B cell (primary cell): Measurements from ENCODE around the gene ATP6V1C2. TPM values are rescaled to one million over a fixed set of nuclear protein-coding genes. Genes with fewer than 3 reads are reported as not detected.

Experiments used
- ATAC-seq: fragments of 200-7000 bp; cut with Tn5 transposase; one replicate; pipeline ENCODE4 v1.10.0; 2021; ENCODE audit warnings: low read depth, mild to moderate bottlenecking, moderate number of reproducible peaks, moderate library complexity
- CTCF ChIA-PET: fragments of 350-600 bp; sonication (Branson Sonifier 250); formaldehyde crosslinking; loops from one replicate; lab custom pipeline; 2021; ENCODE audit warnings: antibody characterized with exemption, inconsistent platforms; lab: Charles Lee
- POLR2A ChIA-PET: fragments of 350-600 bp; sonication (Branson Sonifier 250); formaldehyde crosslinking; loops from one replicate; lab custom pipeline; 2021; ENCODE audit warnings: antibody characterized with exemption; lab: Charles Lee
- DNase-seq: peaks from one replicate; pipeline ENCODE4 v3.0.0; 2013
- H2AFZ ChIP-seq: 2 replicates; pipeline ENCODE4 v1.6.1; 2012; ENCODE audit warnings: mild to moderate bottlenecking, low read depth, low read length; ENCODE audit not compliant: insufficient read depth, poor library complexity, severe bottlenecking
- H3K27ac ChIP-seq, 2 donors: 1 replicate in 1 of 2; 2 replicates in 1 of 2; pipeline ENCODE4 v1.5.1; 2012 to 2013; ENCODE audit warnings: low read length in 2 of 2, mild to moderate bottlenecking in 2 of 2, moderate library complexity in 1 of 2
- H3K27me3 ChIP-seq, 4 experiments: fragments of 200-600 bp in 1 of 4; sonication (generic) in 1 of 4; replicated peaks in 1 of 4; 1 replicate in 2 of 4; 2 replicates in 2 of 4; pipeline versions ENCODE4 v1.6.1 to v1.7.0; 2013 to 2016; ENCODE audit warnings: low read length in 3 of 4, mild to moderate bottlenecking in 2 of 4, mixed read lengths in 1 of 4, moderate library complexity in 1 of 4; ENCODE audit not compliant: insufficient read depth in 4 of 4, control insufficient read depth in 3 of 4; ENCODE audit errors: control extremely low read depth in 1 of 4
- H3K36me3 ChIP-seq, 2 experiments: replicated peaks in 1 of 2; 1 replicate in 1 of 2; 2 replicates in 1 of 2; pipeline versions ENCODE4 v1.6.1 to v1.7.1; 2013; ENCODE audit warnings: low read length in 1 of 2; ENCODE audit not compliant: insufficient read depth in 2 of 2, control insufficient read depth in 1 of 2; ENCODE audit errors: control extremely low read depth in 1 of 2, extremely low read depth in 1 of 2
- H3K4me1 ChIP-seq, 2 donors: fragments of 200-600 bp in 1 of 2; sonication (generic) in 1 of 2; 1 replicate in 1 of 2; 2 replicates in 1 of 2; pipeline versions ENCODE4 v1.5.1 to v1.6.1; 2013 to 2017; ENCODE audit warnings: low read length in 2 of 2; ENCODE audit not compliant: control insufficient read depth in 2 of 2, insufficient read depth in 2 of 2
- H3K4me2 ChIP-seq: replicated peaks from 2 replicates; pipeline ENCODE3; 2012; ENCODE audit warnings: mild to moderate bottlenecking, low read depth, low read length; ENCODE audit not compliant: poor library complexity, severe bottlenecking
- H3K4me3 ChIP-seq, 5 experiments: fragments of 200-600 bp in 1 of 5; sonication (generic) in 1 of 5; 1 replicate in 3 of 5; 2 replicates in 2 of 5; pipeline versions ENCODE4 v1.5.1 to v1.7.0; 2011 to 2016; ENCODE audit warnings: low read length in 4 of 5, mild to moderate bottlenecking in 4 of 5, low read depth in 2 of 5, control low read depth in 1 of 5, moderate library complexity in 1 of 5; ENCODE audit not compliant: insufficient read depth in 1 of 5; ENCODE audit errors: control extremely low read depth in 1 of 5, extremely low read depth in 1 of 5
- H3K79me2 ChIP-seq: fragments of 200-600 bp; sonication (generic); one replicate; pipeline ENCODE4 v1.6.0; 2016; ENCODE audit warnings: low read length; ENCODE audit not compliant: control insufficient read depth, insufficient read depth
- H3K9ac ChIP-seq: fragments of 200-600 bp; sonication (generic); 2 replicates; pipeline ENCODE4 v1.6.1; 2017; ENCODE audit warnings: mild to moderate bottlenecking, low read length, moderate library complexity
- H3K9me3 ChIP-seq, 3 donors: one replicate each; pipeline versions ENCODE4 v1.6.1 to v1.7.1; 2013; ENCODE audit warnings: low read length in 2 of 3; ENCODE audit not compliant: control insufficient read depth in 2 of 3, insufficient read depth in 1 of 3; ENCODE audit errors: control extremely low read depth in 1 of 3
- H4K20me1 ChIP-seq: 2 replicates; pipeline ENCODE4 v1.6.0; 2012; ENCODE audit warnings: mild to moderate bottlenecking, low read length; ENCODE audit not compliant: insufficient read depth, control insufficient read depth, poor library complexity, severe bottlenecking
- H3K27ac Mint-ChIP-seq: one replicate; pipeline ENCODE4 v1.8.0; 2021; ENCODE audit warnings: mixed read lengths
- H3K27me3 Mint-ChIP-seq: one replicate; pipeline ENCODE4 v1.8.0; 2021; ENCODE audit warnings: mixed read lengths
- H3K4me1 Mint-ChIP-seq: one replicate; pipeline ENCODE4 v1.8.0; 2021; ENCODE audit warnings: mixed read lengths
- H3K4me3 Mint-ChIP-seq: one replicate; pipeline ENCODE4 v1.8.0; 2021; ENCODE audit warnings: mixed read lengths
- H3K9me3 Mint-ChIP-seq: one replicate; pipeline ENCODE4 v1.8.0; 2022; ENCODE audit warnings: mixed read lengths; ENCODE audit not compliant: insufficient read depth
- CTCF ChIP-seq: fragments of 200-600 bp; IDR thresholded peaks from one replicate; pipeline ENCODE4 v1.8.0; 2022; ENCODE audit warnings: antibody characterized with exemption, mild to moderate bottlenecking
- EZH2 ChIP-seq: IDR thresholded peaks from 2 replicates; pipeline ENCODE4 v1.6.1; 2012; ENCODE audit warnings: borderline replicate concordance, low read depth, mild to moderate bottlenecking, moderate library complexity, low read length; ENCODE audit not compliant: insufficient read depth, poor library complexity, severe bottlenecking
- WGBS: methylation state at CpG from one replicate; pipeline ENCODE4 v1.1.5; 2013; ENCODE audit warnings: missing lambda C conversion rate; ENCODE audit not compliant: insufficient coverage; 5-methylcytosine and 5-hydroxymethylcytosine counted together
- intact Hi-C: fragments of 100-400 bp; cut with micrococcal nuclease; formaldehyde crosslinking; loops from one replicate; pipeline ENCODE4 v1.10.0; 2022
- polyA plus RNA-seq: library from polyadenylated mRNA; depleted of rRNA; stranded (reverse); fragments of >200 nt; gene quantifications from 2 replicates; pipeline ENCODE4 v1.2.3, GENCODE V29; 2012
- total RNA-seq, 2 donors: library from RNA; stranded (reverse); fragments of 120-200 nt in 1 of 2; gene quantifications; 1 replicate in 1 of 2; 2 replicates in 1 of 2; pipeline versions ENCODE4 v1.2.3 to v1.2.4, GENCODE V29; 2013 to 2022

The ATP6V1C2 gene
- total and polyA plus RNA-seq, 2 donors (not counting 1 experiment from before 2014, with no cell fraction given): 0.54 to 4.4 TPM

- no peaks in the 10 kb centered on the region for H3K27me3 Mint-ChIP-seq
- ChIA-PET POLR2A (no interaction called here), CTCF (no interaction called here)
- no peak overlapping the region for H3K4me3 Mint-ChIP-seq
- H3K9me3 Mint-ChIP-seq: no peaks in the 10 kb centered on the region
- H3K4me3 ChIP-seq: no peak overlapping the region
- 85% methylated on average over 17 of the region's 23 CpGs for WGBS
- TF ChIP-seq CTCF: no peak
- no peak for TF ChIP-seq EZH2
- H3K27me3 ChIP-seq: no peaks in the 10 kb centered on the region
- no peak overlapping the region for H3K27ac ChIP-seq
- H4K20me1 ChIP-seq: no peaks in the 10 kb centered on the region
- H3K4me1 ChIP-seq: no peaks in the 10 kb centered on the region
- H2AFZ ChIP-seq: no peak overlapping the region
- intact Hi-C loops: no loop called here
- ATAC-seq (no peak), DNase-seq (no peak)
- H3K36me3 ChIP-seq: peaks cover 0 to 17% of the 10 kb centered on the region in 2 experiments
- H3K27ac Mint-ChIP-seq: no peak overlapping the region
- H3K9ac ChIP-seq: no peak overlapping the region
- no peaks in the 10 kb centered on the region for H3K9me3 ChIP-seq
- H3K4me1 Mint-ChIP-seq: no peaks in the 10 kb centered on the region
- no peak overlapping the region for H3K4me2 ChIP-seq
- no peaks in the 10 kb centered on the region for H3K79me2 ChIP-seq
Observed at GRCh38 chr2:10775021-10775780, 53.8 kb downstream of the ATP6V1C2 start.

GRCh38 chr2:10775831-10776230, 54.4 kb downstream of the ATP6V1C2 start:
- no peaks in the 10 kb centered on the region for H4K20me1 ChIP-seq
- no peaks in the 10 kb centered on the region for H3K4me1 Mint-ChIP-seq
- 92% methylated on average over 11 of the region's 13 CpGs for WGBS
- H3K27ac Mint-ChIP-seq: no peak overlapping the region
- no peak overlapping the region for H2AFZ ChIP-seq
- H3K27ac ChIP-seq: no peak overlapping the region
- no peak overlapping the region for H3K4me3 Mint-ChIP-seq
- H3K27me3 Mint-ChIP-seq: no peaks in the 10 kb centered on the region
- H3K4me3 ChIP-seq: no peak overlapping the region
- no peaks in the 10 kb centered on the region for H3K79me2 ChIP-seq
- TF ChIP-seq CTCF: no peak
- no peak for TF ChIP-seq EZH2
- ChIA-PET POLR2A (no interaction called here), CTCF (no interaction called here)
- no peak for DNase-seq
- H3K9me3 Mint-ChIP-seq: no peaks in the 10 kb centered on the region
- H3K9ac ChIP-seq: no peak overlapping the region
- no peak for ATAC-seq
- H3K9me3 ChIP-seq: no peaks in the 10 kb centered on the region
- intact Hi-C loops: no loop called here
- H3K27me3 ChIP-seq: no peaks in the 10 kb centered on the region
- no peak overlapping the region for H3K4me2 ChIP-seq
- H3K36me3 ChIP-seq: peaks cover 0 to 21% of the 10 kb centered on the region in 2 experiments
- no peaks in the 10 kb centered on the region for H3K4me1 ChIP-seq
